ENCODE data around the gene FGFBP2.

Gene FGFBP2

DNA sequence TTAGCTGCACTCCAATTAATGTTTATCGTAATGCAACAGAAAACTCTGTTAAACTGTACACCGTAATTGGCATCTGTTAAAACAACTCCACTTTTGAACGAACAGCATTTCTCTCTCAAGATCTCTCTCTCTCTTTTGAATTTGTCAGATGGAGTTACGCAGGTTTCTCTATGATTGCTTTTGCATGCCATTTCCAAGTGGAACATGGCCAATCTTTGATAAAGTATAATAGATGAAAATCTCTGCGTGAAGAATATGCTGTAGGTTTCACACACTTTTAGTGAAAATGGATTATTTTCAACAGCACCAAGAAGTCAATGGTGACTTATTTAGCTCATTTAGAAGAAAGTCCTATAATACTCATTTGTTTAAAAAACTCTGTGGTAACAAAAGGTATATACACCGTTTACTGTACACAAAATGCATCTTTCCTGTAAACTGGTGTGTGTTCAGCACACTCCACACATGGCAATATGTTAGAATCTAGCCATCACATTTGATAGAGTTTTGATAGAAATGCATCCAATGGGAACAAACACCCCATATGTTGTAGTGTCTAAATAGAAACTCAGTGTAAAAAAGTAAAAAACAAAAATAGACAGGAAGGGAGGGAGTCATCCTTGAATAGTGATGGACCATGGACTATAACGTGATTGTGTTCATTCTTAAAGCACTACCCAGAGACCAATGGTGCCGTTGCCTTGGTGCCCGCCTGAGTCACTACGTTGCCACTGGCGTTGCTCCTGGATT is 5.8 kb upstream of the FGFBP2 start:
- no peak for DNase-seq (ENCODE audit: low spot score)

DNA sequence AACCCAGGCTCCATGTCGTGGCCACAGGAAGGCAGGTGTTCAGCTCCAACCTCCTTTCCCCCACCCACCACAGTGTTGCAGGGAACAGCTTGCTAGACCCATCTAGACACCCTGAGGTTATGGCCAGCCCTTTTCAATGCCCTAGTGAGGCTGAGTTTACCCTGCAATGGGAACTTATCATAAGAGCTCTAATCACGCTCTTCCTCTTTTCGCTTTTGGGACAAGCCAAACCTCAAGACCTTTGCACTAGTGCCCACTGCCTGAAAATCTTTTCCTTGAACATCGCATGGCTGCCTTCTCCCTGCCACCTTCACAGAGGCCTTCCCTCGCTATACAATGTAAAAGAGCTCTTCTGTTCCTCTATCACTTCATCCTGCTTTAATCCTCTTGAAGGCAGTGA is 2.4 kb upstream of the FGFBP2 start:
- DNase-seq (ENCODE audit: low spot score) = no peak

DNA sequence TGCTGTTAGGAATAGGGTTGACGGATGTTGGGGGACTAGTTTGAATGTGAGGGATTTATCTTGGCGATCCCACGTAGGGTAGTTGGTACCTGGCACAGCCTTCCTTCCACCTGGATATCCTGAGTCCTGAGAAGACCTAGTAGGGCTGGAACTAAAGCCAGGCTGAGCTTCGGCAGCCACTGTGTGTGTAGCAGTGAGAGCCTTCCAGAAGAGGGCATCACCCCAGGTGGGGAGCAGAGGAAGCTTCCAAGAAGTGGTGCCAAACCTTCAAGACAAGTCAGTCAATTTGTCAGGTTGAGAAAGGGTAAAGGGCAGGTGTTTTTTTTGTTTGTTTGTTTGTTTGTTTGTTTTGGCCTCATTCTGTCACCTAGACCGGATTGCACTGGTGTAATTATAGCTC is 1.2 kb upstream of the FGFBP2 start:
- DNase-seq (ENCODE audit: low spot score) = no peak

DNA sequence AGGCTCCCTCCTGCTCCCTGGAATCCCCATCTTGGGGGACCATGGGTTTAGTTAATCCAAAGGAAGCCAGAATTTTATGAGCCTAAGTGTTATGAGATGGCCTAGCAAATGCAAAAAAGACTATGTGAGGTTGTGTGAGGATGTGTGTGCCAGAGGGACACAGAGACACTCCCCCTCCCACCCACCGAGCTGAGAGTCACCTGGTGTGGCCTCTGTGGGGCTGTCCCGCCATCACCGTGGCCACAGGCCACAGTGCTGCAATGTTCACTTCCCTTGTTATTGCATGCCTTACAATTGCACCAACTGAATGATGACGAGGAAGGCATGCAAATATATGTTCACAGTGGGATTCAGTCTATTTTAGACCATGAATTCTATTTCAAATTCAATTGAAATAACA is 601 bp upstream of the FGFBP2 start:
- DNase-seq (ENCODE audit: low spot score) = no peak

GRCh38 chr4:15961781-15962510 is 1.0 kb downstream of the FGFBP2 start:
- DNase-seq (ENCODE audit: low spot score) = no peak

- no peak for DNase-seq (ENCODE audit: low spot score)
Observed at GRCh38 chr4:15958562-15958961, 4.4 kb downstream of the FGFBP2 start.

- peak; percentile 12 for DNase-seq (ENCODE audit: low spot score)
Observed at GRCh38 chr4:15956179-15956850, 6.7 kb downstream of the FGFBP2 start.

DNA sequence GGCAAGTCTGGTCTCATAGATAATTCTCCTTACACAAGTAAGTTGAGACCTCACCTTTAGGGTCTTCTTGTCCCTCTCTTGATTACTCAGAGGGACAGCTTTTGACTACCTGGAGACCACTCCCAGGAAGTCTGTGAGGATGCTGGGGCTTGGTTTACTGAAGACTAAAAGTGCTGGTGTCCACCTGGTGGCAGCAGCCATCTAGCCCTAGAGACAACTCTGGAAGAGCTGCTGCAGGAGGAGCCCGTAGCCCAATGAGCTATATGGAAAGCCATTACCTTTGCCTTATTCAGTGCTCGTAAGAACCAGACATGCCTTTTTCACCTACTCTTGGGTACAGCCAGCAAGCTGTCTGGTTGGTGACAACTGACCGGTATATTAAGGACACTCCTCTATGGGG is 7.3 kb downstream of the FGFBP2 start:
- DNase-seq (ENCODE audit: low spot score) = no peak

DNA sequence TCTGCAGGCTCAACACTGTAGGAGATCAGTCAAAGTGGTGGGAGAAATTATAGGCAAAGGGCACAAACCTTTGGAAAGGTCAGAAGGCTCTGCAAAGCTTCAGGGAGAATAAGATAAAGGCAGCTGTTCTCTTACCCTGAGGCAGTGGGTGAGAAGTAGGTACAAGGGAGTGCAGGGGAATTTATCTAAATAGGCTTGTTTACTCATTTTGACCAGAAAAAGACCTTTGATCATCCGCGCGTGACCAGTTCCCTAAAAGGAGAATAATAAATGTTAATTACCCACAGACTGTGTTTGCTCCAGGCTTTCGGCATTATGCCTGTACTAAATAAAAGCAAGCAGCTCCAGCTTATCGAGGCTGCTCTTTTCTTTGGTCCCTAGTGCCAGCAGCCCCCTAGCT is 9.3 kb downstream of the FGFBP2 start:
- no peak for DNase-seq (ENCODE audit: low spot score)

DNA sequence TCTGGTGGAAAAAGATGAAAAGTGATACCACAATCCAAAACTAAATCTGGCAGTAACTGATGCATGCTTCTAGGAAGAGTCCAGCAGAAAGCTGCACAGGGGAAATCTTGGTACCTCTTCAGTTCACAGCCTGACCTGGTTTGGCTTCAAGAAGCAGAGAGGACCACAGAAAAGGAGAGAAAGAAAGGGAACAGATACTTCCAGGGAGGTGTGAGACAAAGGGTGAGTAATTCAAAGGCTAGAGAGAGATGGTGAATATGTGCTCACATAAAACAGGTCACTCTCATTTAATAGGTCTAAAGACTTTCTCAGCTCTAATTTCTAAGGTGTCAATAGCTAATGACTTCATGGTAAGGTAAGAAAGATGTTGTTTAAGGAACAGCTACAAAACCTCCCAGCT is 11.2 kb downstream of the FGFBP2 start:
- no peak for DNase-seq (ENCODE audit: low spot score)

DNA sequence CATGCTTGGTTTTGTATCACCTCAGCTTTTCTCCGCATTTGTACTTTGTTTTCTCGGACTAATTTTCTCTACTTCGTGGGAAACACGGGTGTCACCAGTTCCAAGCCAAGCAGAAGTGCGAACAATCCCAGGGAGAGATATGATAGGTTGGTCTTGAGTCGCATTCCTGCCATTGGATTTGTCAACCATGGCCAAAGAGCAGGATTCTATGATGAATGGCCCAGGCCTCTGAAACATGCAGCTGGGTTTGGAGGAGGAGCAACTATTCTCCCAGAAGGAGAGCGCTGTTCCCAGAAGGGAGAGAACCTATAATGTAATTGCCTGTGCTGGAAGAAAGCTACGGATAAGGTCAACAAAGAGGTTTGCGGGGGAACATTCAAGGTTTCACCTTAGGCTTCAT is 14.1 kb downstream of the FGFBP2 start:
- no peak for DNase-seq (ENCODE audit: low spot score)

GRCh38 chr4:15947684-15948083 is 15.3 kb downstream of the FGFBP2 start:
- DNase-seq (ENCODE audit: low spot score) = no peak

DNA sequence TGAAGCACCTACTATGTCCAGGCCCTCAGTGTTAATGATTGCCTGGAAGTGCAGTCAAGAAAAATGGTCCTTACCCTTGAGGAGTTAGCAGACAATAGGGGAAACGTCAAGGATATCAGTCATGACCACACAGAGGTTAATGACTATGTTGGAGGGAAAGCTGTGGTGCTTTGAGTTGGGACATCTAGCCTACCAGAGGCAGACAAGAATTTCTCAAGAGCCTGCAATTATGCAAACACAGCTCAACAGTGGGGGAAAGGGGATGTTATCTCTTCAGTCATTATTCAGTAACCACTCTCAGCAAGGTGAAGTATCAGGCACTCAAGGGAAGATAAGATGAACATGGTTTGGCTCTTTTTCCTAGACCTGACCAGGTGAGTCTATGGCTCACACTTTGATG is 17.5 kb downstream of the FGFBP2 start:
- DNase-seq (ENCODE audit: low spot score) = no peak

DNA sequence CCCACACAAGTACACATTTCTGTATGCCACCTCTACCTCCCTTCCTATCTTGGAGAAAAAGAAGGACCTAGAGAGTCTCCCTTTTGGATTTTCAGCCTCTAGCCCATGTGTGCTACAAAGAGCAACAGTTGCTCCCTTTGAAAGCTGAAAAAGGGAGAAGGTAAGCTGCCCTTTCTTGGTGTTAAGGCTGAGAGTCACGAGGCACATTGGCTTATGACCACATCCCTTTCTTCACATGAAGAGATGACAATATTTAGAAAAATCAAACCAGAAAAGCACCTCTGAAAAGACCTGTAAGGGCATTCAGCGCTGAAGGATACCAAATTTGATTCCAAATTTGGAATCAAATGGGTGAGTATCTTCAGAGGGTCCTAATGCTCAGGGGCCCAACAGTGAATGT is 18.1 kb downstream of the FGFBP2 start:
- no peak for DNase-seq (ENCODE audit: low spot score)

- DNase-seq (ENCODE audit: low spot score) = no peak
Observed at GRCh38 chr4:15942283-15942682, 20.7 kb downstream of the FGFBP2 start.

DNA sequence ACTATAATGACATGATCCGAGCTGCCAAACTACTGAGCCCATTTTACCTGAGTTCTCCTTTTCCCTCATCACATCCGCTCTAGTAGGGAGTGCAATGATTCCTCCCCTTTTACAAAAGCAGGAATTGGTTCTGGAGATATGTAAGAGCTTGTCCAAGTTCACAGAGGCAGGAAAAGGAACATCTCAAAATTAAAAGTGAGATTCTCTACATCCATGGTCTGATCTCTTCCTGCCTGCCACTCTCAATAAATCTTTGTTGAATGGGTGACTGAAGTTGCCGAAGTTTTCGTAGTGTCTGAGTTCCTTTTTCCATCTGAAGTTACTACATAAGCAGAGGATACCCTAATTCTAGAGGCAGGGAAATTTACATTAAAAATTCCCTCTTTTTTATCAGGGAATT is 24.3 kb downstream of the FGFBP2 start, which contains the start of gene FGFBP1:
Gene FGFBP1 (minus strand): TSS at position 101 of the 400 bp plus-strand sequence. CDS start 2,108 bp downstream, outside the sequence.
- no peak for DNase-seq (ENCODE audit: low spot score)

DNA sequence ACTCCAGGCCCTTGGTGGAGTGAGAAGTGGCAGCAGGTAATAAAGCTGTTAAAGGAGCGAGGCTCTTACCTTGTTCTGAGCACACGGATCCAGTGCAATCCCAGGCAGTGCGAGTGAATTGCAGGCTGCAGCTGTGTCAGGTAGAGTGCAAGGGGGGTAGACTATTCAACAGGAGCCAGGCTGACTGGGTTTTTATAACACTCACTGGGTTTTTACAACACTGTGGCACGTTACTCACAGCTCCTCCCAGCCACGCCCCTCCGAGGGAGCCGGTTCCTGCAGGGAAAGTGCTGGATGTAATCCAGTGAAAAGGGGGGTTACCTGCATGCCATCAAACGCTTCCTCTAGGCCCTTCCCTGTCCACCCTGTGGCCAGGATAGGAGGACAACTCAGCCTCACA is 24.8 kb downstream of the FGFBP2 start:
- no peak for DNase-seq (ENCODE audit: low spot score)

GRCh38 chr4:15936495-15936894 is 26.5 kb downstream of the FGFBP2 start:
- DNase-seq (ENCODE audit: low spot score) = no peak

DNA sequence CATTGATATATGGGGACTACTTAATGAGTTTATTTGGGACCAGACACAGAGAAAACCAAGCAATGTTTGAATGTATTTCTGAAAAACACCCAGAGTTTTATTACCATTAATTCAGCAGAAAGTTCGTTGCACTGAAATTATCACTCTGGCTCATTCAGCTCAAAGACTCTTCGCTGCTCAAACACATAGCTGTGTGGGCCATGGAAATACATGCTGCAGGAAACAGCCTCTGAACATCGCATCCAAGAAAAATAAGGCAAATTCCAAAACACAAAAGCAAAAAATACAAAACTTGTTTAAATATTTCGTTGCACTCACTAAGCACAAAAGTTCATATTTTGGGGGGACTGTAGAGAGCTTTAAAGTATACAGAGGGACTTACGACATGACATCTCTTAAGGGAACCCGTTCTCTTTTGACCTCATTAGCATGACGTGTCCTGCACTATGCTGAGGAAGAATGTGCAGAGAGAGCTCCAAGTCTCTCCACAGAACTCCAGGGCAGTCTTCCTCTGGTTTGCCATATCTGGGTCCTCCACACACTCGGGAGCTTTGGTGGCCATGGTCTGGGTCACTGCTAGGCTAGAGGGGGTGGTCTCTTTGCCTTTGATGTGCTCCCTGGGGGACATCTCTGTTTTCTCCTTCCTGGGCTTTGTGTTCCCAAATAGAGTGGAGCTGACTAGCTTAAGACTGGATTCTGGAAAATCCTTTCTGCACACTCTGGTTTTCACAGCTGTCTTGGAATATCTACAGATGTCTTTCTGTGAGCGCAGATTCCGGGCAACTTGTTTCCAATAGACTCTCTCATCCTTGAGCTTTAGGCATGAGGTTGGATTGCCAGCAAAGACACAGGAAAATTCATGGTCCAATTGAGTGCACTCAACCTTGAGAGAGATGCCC is 27.2 kb downstream of the FGFBP2 start:
- DNase-seq (ENCODE audit: low spot score) = no peak

GRCh38 chr4:15934259-15934658 is 28.7 kb downstream of the FGFBP2 start:
- DNase-seq (ENCODE audit: low spot score) = no peak

DNA sequence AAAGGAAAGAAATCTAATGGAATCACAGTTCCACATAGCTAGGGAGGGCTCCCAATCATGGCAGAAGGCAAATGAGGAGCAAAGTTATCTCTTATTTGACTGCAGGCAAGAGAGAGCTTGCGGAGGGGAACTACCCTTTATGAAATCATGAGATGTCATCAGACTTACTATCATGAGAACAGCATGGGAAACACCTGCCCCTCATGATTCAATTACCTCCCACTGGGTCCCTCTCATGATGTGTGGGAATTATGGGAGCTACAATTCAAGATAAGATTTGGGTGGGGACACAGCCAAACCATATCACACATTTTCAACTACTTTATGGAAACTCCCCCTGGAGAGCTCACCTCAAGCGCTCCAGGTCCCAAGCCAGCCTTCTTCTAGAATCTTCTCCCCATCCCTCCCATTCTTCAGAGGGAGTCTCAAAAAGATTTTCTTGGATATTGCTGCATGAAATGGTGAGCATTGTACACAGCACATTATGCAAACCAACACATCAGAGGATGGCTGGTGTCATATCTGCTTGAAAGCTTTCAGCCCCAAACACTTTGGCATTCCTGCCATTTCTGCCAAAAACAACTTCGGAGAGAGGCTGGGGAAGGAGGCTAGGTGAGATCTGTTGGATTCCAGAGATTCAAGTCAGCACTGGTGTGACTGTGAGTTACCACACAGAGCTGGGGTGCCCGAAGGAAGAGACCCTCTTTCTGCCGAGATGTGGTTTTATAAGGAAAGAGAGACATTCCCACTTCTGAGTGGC is 31.3 kb downstream of the FGFBP2 start:
- DNase-seq (ENCODE audit: low spot score) = no peak

Measured in hematopoietic multipotent progenitor cell treated with erythropoietin and hydrocortisone succinate and interleukin-3 and kit ligand, for 17 days (in vitro differentiated cells).